Upper lobe of left lung (tissue), 6 donors: ENCODE results near the gene ADAM19. TPM values are rescaled to one million over a fixed set of nuclear protein-coding genes. Genes with fewer than 3 reads are reported as not detected.

Experiments used
- ATAC-seq, 2 donors: fragments of 200-7000 bp; cut with Tn5 transposase; one replicate each; pipeline ENCODE4 v1.9.1; 2022; ENCODE audit warnings: mild to moderate bottlenecking in 2 of 2, moderate library complexity in 2 of 2; ENCODE audit not compliant: low FRiP score in 2 of 2
- DNase-seq, 2 donors: peaks; one replicate each; pipeline ENCODE4 v3.0.0-alpha.2; 2019 to 2020
- H3K27ac ChIP-seq, 4 donors: fragments of 200-600 bp; sonication (generic); one replicate each; pipeline ENCODE4 v1.5.1; 2016 to 2019
- H3K27me3 ChIP-seq, 4 donors: fragments of 200-600 bp; sonication (generic); one replicate each; pipeline ENCODE4 v1.5.1; 2017 to 2019
- H3K36me3 ChIP-seq, 4 donors: fragments of 200-600 bp; sonication (generic); one replicate each; pipeline ENCODE4 v1.5.1; 2016 to 2019
- H3K4me1 ChIP-seq, 4 donors: fragments of 200-600 bp; sonication (generic); one replicate each; pipeline ENCODE4 v1.5.1; 2018 to 2019
- H3K4me3 ChIP-seq, 4 donors: fragments of 200-600 bp; sonication (generic); one replicate each; pipeline ENCODE4 v1.5.1; 2017 to 2019; ENCODE audit warnings: mild to moderate bottlenecking in 2 of 4, moderate library complexity in 1 of 4
- H3K9me3 ChIP-seq, 4 donors: fragments of 200-600 bp; sonication (generic); one replicate each; pipeline ENCODE4 v1.5.1; 2018 to 2019
- EP300 ChIP-seq, 4 donors: sonication (generic); formaldehyde crosslinking; IDR thresholded peaks; one replicate each; pipeline ENCODE4 v1.5.1; 2017; ENCODE audit warnings: antibody characterized with exemption in 4 of 4, control low read depth in 2 of 4
- POLR2A ChIP-seq, 4 donors: fragments of 450-650 bp; IDR thresholded peaks; one replicate each; pipeline ENCODE4 v1.5.1; 2016 to 2017; ENCODE audit warnings: antibody characterized with exemption in 4 of 4, mild to moderate bottlenecking in 2 of 4
- POLR2AphosphoS5 ChIP-seq, 2 donors: sonication (generic); formaldehyde crosslinking; IDR thresholded peaks; one replicate each; pipeline ENCODE4 v1.5.1; 2017; ENCODE audit warnings: antibody characterized with exemption in 2 of 2
- WGBS, 2 donors: methylation state at CpG; one replicate each; pipeline ENCODE4 v1.1.5; 2017 to 2018; 5-methylcytosine and 5-hydroxymethylcytosine counted together
- total RNA-seq, 6 donors: library from RNA; depleted of rRNA in 4 of 6; stranded (reverse); fragments of >200 nt in 4 of 6; gene quantifications; one replicate each; pipeline versions ENCODE4 v1.1.0 to v1.2.1, GENCODE V29; 2016 to 2021
- TF ChIP-seq, protein P1 (sequence below), 6 experiments: fragments of 450-650 bp in 4 of 6; fragments of 200-600 bp in 2 of 6; sonication (generic) in 2 of 6; IDR thresholded peaks; one replicate each; pipeline ENCODE4 v1.5.1; 2016 to 2019; ENCODE audit warnings: antibody characterized with exemption in 6 of 6
- donor health status: DM: no; HTN: no; CAD: no; lungs with moderate emphysema.
- donor health status: DM: no; HTN: yes; CAD: no; lungs with severe emphysema.

ADAM19 gene
- total RNA-seq, 6 donors from 2014 or later: 5.5 to 17.0 (median 7.1) TPM

DNA sequence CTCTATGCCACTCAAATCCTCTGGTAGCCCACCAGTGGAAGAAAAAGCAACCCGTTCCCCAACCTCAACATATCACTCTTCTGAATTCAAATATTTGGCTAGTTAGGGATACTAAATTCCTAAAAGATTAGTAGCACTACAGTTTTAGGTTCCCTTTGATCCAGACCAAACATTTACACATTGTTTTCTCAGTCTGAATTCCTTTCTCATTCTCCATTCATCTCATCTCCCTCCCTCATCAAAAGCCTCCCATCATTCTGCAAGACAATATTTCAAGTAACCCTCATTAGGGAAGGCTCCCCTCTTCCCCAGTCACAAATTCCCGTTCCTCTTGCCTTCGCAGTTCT lies 26.3 kb downstream of the ADAM19 start:
- WGBS, 2 donors: 71 to 83% methylated on average over 3 of the region's 3 CpGs
- Histone ChIP-seq H3K4me1 (peaks cover 22 to 50% (median 39%) of the 10 kb centered on the region in 4 donors), H3K27me3 (no peaks in the 10 kb centered on the region), H3K9me3 (no peaks in the 10 kb centered on the region), H3K27ac (peak overlapping the region in 3 of 4 donors; percentile 16 to 50 (median 42)), H3K36me3 (no peaks in the 10 kb centered on the region), H3K4me3 (no peak overlapping the region)
- no peak for TF ChIP-seq POLR2A (IDR thresholded peaks at IDR 0.05)
- no peak for TF ChIP-seq EP300 (IDR thresholded peaks at IDR 0.05)
- no peak for TF ChIP-seq POLR2AphosphoS5 (IDR thresholded peaks at IDR 0.05)
- TF ChIP-seq, protein P1, sequence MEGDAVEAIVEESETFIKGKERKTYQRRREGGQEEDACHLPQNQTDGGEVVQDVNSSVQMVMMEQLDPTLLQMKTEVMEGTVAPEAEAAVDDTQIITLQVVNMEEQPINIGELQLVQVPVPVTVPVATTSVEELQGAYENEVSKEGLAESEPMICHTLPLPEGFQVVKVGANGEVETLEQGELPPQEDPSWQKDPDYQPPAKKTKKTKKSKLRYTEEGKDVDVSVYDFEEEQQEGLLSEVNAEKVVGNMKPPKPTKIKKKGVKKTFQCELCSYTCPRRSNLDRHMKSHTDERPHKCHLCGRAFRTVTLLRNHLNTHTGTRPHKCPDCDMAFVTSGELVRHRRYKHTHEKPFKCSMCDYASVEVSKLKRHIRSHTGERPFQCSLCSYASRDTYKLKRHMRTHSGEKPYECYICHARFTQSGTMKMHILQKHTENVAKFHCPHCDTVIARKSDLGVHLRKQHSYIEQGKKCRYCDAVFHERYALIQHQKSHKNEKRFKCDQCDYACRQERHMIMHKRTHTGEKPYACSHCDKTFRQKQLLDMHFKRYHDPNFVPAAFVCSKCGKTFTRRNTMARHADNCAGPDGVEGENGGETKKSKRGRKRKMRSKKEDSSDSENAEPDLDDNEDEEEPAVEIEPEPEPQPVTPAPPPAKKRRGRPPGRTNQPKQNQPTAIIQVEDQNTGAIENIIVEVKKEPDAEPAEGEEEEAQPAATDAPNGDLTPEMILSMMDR (IDR thresholded peaks at IDR 0.05): no peak
- DNase-seq (no peak), ATAC-seq (no peak)

GRCh38 chr5:157548513-157549282 lies 26.9 kb downstream of the ADAM19 start:
- peak overlapping the region in 3 of 4 donors; percentile 50 to 65 (median 54) for H3K27ac ChIP-seq
- H3K27me3 ChIP-seq: no peaks in the 10 kb centered on the region
- TF ChIP-seq POLR2AphosphoS5 (IDR thresholded peaks at IDR 0.05): peak in 1 of 2 donors; percentile 43
- TF ChIP-seq EP300 (IDR thresholded peaks at IDR 0.05): no peak
- H3K4me1 ChIP-seq: peaks cover 26 to 50% (median 40%) of the 10 kb centered on the region in 4 donors
- ATAC-seq (peak in 1 of 2 donors; percentile 63), DNase-seq (no peak)
- no peaks in the 10 kb centered on the region for H3K36me3 ChIP-seq
- 82 to 83% methylated on average over 4 of the region's 4 CpGs for WGBS, 2 donors
- no peak overlapping the region for H3K4me3 ChIP-seq
- H3K9me3 ChIP-seq: no peaks in the 10 kb centered on the region

GRCh38 chr5:157547941-157548512 lies 27.5 kb downstream of the ADAM19 start:
- Histone ChIP-seq H3K27me3 (no peaks in the 10 kb centered on the region), H3K4me1 (peaks cover 28 to 52% (median 46%) of the 10 kb centered on the region in 4 donors), H3K4me3 (no peak overlapping the region), H3K9me3 (no peaks in the 10 kb centered on the region), H3K27ac (peak overlapping the region in 3 of 4 donors; percentile 50 to 65 (median 54)), H3K36me3 (no peaks in the 10 kb centered on the region)
- ATAC-seq (peak in 1 of 2 donors; percentile 19), DNase-seq (no peak)
- WGBS, 2 donors: 43 to 65% methylated on average over 3 of the region's 3 CpGs
- no peak for TF ChIP-seq EP300 (IDR thresholded peaks at IDR 0.05)
- TF ChIP-seq, protein P1 (IDR thresholded peaks at IDR 0.05): no peak
- TF ChIP-seq POLR2A (IDR thresholded peaks at IDR 0.05): no peak

- no peak overlapping the region for H3K4me3 ChIP-seq
- no peaks in the 10 kb centered on the region for H3K36me3 ChIP-seq
- DNase-seq (no peak), ATAC-seq (peak in 1 of 2 donors; percentile 7)
- H3K4me1 ChIP-seq: peaks cover 38 to 60% (median 57%) of the 10 kb centered on the region in 4 donors
- H3K27ac ChIP-seq: peak overlapping the region in 1 of 4 donors; percentile 6
- H3K27me3 ChIP-seq: no peaks in the 10 kb centered on the region
- 62 to 74% methylated on average over 6 of the region's 6 CpGs for WGBS, 2 donors
- no peaks in the 10 kb centered on the region for H3K9me3 ChIP-seq
- no peak for TF ChIP-seq POLR2A (IDR thresholded peaks at IDR 0.05)
- TF ChIP-seq, protein P1 (IDR thresholded peaks at IDR 0.05): no peak
- no peak for TF ChIP-seq EP300 (IDR thresholded peaks at IDR 0.05)
- TF ChIP-seq POLR2AphosphoS5 (IDR thresholded peaks at IDR 0.05): no peak
These were observed 29.0 kb downstream of the ADAM19 start for GRCh38 chr5:157546456-157547100.

GRCh38 chr5:157545610-157546310 lies 29.8 kb downstream of the ADAM19 start:
- Histone ChIP-seq H3K27ac (no peak overlapping the region), H3K4me1 (peaks cover 46 to 68% (median 62%) of the 10 kb centered on the region in 4 donors), H3K27me3 (no peaks in the 10 kb centered on the region), H3K36me3 (no peaks in the 10 kb centered on the region), H3K4me3 (no peak overlapping the region), H3K9me3 (no peaks in the 10 kb centered on the region)
- DNase-seq (no peak), ATAC-seq (no peak)
- WGBS, 2 donors: 75 to 88% methylated on average over 3 to 4 of the region's 4 CpGs
- no peak for TF ChIP-seq POLR2A (IDR thresholded peaks at IDR 0.05)
- no peak for TF ChIP-seq POLR2AphosphoS5 (IDR thresholded peaks at IDR 0.05)
- TF ChIP-seq EP300 (IDR thresholded peaks at IDR 0.05): no peak
- TF ChIP-seq, protein P1 (IDR thresholded peaks at IDR 0.05): no peak
